GM18909 (cell line): Measurements from ENCODE around the gene AFF3.

Experiments used
- ATAC-seq: cut with Tn5 transposase; IDR thresholded peaks from one replicate; pipeline ENCODE4 v1.9.1; 2021; ENCODE audit warnings: mild to moderate bottlenecking; ENCODE audit not compliant: unreplicated experiment, poor library complexity

AFF3 gene

GRCh38 chr2:100148883-100149282 lies 6.5 kb upstream of the AFF3 start:
- ATAC-seq = no peak

- ATAC-seq = no peak
Observed at GRCh38 chr2:100146657-100146960, 4.2 kb upstream of the AFF3 start.

DNA sequence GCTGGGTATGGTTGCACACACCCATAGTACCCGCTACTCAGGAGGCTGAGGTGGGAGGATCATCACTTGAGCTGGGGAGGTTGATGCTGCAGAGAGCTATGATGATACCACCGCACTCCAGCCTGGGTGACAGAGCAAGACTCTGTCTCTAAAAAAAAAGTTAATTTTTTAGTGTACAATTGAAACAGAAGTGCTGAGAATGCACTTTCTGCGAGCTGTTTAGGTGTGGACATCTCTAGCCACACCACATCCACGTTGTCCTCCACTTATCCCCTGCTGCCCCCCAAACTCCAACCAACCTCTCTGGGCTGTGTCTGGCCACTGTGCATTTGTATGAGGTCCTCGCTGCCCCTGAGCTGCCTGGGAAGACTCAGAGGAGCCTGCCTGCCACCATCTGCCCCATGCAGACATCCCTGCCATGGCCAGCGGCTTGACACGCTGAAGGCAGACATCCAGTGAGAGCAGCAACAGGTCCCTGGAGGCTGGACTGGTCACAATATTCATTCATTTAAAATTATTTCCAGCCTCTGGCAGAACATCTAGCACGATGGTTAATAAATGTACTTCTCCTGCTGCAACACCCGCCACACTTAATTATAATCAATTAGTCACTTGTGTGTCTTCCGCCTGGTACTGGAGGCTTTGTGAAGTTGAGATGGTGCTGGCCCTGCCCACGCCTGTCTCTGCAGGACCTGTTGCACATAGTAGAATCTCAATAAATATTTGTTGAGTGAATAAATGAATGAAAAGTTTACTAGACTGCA lies 3.7 kb upstream of the AFF3 start:
- no peak for ATAC-seq

DNA sequence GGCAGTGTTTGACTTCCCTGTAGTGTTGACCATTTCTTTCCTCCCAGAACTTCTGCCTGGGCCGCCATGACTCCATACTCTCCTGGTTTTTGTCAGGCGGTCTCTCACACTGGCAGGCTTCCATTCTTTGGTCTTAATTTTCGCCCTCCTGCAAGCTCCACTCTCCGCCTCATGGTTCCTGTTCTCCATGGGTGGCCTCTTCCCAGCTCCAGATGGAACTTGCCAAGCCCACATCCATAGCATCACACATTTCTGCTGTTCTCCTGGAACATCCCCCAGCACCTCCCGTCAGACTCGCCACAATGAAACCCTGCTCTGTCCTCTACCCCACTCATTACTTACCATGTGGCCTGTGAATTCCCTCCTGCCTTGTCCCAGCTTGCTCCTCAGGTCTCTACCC lies 896 bp upstream of the AFF3 start:
- ATAC-seq = no peak

- peak; percentile 8 for ATAC-seq
Observed at GRCh38 chr2:100141906-100142305, 484 bp downstream of the AFF3 start.

- ATAC-seq = no peak
Observed at GRCh38 chr2:100140582-100140981, 1.8 kb downstream of the AFF3 start.

DNA sequence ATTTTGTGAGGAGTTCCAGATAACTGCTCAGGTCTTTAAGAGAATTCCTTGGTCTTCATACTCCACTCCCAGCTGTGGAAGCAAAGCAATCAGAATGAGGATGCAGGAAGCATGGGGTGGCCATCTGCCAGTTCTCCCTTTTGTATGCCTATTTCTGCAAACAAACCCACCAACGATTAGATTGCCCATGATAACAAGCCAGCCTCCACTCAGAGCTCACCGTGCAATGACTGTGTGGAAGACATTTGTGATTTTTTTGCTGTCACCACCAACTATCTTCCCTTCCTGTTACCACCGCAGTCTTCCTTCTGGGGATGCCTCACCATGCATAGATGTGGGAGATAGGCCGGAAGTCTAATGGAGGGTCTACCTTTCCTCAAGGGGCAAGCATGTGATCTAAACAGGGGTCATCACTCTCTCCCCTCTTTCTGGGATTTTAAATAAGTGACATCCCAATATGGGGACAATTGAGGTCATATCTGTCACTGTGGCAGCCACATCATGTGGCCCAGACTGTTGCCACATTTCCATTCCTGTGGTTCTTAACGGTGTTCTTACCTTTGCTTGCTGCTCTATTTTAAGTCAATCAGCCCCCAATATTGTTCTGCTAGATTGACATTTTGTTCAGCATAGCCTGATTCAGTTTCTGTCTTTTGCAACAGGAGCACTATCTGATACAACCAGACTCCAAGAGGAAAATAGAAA lies 4.4 kb downstream of the AFF3 start:
- ATAC-seq = no peak

DNA sequence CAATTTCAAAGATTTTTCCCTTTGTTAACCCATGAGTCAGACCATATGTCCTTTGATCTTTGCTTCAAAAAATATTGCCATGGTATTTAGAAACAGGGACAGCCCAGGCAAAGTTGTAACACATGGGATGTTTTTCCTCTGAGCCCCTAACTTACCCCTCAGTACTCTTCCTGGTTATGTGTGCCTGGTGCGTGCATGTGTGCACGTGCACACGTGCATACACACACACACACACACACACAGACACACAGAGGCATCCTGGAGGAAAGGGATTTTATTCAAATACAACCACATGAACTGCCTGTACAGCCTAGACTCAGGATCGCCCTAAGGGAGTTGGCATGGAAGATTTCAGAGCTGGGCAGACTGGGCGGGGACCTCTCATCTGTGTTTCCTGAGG lies 5.1 kb downstream of the AFF3 start:
- ATAC-seq = no peak

DNA sequence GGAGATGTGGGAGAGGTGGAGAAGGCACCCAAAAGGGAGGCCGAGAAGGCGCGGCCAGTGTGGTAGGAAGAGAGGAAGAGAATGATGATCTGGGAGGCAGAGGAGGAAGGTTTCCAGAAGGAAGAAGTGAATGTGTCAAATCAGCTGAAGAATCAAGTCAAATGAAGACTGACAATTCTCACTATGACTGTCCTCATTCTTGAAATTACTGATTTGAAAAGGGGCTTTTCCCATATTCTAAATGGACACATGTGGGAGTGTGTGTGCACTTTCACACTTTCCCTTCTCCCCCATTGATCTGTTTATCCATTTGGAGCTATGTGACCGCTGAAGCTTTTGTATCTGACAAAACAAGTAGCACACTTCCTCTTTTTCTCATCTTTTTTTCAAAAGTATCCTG lies 6.1 kb downstream of the AFF3 start:
- no peak for ATAC-seq

GRCh38 chr2:100135415-100135814 lies 7.0 kb downstream of the AFF3 start:
- no peak for ATAC-seq

DNA sequence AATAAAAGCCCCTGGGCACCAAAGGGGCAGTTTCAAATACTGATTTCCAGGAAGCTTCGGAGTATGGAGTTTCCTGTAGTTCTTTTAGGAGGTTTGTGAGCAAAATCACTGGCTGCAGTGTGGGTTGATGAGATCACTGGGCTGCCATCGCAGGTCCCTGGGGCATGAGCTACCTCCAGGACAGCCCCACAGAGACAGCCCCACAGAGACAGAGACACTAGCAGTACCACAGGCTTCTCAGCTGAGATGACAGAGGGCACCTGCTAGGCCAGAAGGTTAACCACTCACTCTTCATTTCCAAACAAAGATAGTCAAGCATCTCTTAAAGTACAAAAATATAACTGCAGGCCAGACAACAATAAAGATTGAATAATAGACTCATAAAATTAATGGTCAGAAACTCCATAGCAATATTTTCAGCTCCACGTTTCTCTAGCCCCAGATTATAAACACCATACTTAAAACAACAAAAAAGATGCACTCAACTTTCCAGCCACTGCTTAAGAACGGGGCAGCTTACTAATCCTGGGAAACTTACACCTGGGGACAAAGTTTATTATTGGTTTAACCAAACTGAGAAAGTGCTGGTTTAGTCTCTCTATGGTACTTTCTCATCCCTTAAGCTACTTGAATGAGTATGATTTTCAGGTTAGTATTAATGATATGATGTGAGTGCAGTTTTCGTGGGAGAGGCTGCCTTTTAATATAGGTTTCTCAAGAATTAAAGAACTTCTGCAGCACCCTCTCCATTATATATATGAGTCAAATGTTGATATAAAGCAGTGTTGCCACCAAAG lies 11.6 kb downstream of the AFF3 start:
- ATAC-seq = no peak

- no peak for ATAC-seq
Observed at GRCh38 chr2:100126897-100127401, 15.4 kb downstream of the AFF3 start.

DNA sequence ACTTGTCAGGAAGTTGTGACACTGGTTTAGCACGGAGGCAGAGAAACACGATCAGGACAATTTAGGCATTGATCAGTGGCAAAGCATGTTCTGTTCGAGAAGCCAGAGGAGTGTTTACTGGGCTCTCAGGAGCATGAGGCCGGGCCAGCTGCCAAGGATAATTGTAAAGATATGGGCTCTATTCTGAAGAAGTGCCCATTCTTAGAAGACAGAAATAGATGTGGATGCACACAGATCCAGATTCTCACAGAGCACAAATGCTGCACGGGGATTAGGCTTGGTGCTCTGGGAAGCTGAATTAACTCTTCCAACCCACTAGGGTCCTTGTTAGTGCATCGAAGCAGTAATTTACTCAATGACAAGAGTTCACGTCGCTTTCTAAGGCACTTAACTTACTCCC lies 16.2 kb downstream of the AFF3 start:
- no peak for ATAC-seq

- no peak for ATAC-seq
Observed at GRCh38 chr2:100125626-100126025, 16.8 kb downstream of the AFF3 start.

DNA sequence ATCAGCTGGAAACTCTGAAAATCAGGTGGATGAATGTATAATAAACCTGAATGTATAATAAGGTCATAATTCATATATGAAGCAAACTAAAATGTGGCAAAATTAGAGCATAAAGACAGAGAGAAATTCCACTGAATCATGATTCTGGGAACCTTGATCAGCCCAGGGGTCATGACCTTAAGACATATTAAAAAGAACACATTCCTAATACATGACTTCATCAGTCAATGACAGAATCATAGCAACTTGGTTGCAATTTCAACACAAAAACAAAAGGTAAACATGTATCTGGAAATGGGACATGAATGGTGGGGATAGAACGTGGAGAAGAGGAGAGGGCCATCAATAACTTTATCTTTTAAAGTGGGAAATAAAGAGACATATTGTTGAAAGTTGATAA lies 17.6 kb downstream of the AFF3 start:
- ATAC-seq = no peak

GRCh38 chr2:100121124-100121718 lies 21.2 kb downstream of the AFF3 start:
- no peak for ATAC-seq

DNA sequence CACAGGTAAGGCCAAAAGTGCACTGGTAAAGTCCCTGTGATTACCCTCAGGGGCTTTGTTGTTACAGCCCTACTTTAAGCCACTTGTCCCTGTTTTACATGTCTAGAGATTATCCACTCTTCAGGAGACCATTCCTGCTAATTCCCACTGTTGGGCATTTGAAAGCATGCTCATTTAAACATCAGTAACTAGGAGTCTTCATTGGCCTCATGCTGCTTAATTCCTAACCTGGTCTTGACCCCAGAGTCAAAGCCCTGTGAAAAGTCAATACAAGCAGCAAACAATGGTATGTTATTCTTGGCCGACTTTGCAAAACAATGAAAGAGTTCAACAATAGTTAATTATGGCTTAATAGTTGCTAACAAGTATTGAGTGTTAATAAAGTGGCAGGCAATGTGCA lies 23.2 kb downstream of the AFF3 start:
- ATAC-seq = no peak

DNA sequence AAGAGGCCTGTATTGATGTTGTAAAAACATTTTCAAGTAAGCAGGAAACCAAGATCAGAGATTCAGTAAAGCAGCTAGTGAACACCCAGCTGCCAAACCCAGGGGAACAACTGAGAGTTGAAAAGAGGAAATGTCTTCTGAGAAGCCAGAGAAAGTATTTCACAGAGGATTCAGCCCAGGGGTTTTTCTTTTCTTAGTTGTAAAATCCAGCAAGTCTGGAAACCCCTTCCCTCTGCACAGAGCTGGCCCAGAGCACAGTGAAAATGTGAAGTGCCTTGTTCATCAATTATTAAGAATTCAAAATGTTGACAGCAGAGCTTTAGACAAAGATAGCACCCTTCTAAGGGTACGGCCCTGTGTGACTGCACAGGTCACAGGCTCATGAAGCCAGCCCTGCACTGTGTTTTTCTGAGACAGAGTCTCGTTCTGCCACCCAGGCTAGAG lies 28.4 kb downstream of the AFF3 start:
- ATAC-seq = peak; percentile 79

DNA sequence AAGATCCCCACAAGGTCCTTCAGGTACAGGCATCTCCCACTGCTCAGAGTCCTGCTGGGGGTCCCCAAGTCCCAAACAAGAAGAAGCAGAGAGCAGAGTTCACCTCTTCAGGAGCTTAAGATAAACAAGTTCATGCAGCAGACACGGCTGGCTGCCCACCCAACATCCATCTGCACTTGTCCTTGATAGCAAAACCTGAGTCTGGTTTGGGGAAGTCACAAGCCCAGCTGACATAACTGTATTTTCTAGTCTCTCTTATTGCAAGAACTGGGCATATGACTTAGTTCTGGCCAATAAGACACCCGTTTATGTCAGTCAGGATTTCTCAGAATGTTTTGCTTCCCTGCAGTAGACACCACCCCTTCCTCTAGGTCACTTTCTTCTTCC lies 31.8 kb downstream of the AFF3 start:
- ATAC-seq = no peak

DNA sequence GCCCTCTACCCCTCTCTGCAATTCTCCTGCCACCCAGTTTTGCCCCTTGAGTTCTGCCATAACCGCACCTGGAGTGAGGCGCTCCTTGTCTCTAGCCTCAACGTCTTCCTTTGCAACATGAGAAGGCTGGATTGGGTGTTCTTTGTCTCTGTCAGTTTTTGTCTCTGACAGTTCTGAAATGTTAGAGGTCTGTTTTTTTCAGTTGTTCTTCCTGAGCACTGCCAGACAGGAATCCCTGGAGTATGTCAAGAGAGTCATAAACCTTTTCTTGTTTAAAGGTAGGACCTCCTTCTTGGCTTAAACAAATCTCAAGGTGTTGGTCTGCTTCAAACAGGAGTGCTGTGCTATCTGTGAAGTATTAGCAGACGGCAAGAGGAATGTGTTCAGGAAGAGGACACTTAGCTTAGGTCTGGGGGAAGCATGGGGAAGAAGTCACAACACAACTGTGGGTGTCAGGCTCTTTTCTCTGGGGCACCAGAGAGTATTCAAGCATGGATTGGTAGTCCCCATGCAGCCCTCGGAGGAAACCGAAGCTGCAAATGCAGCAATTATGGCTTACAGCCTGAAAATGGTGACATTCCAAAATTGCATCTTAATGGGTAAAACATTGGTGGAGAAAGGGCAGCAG lies 32.3 kb downstream of the AFF3 start:
- ATAC-seq = no peak
